T-helper 2 cell (primary cell): ENCODE data around the gene CCDC85C.

Experiments used
- DNase-seq, 5 experiments: peaks; one replicate each; pipeline versions ENCODE4 v3.0.0 to v3.0.0-alpha.2; 2012 to 2022

The CCDC85C gene

DNA sequence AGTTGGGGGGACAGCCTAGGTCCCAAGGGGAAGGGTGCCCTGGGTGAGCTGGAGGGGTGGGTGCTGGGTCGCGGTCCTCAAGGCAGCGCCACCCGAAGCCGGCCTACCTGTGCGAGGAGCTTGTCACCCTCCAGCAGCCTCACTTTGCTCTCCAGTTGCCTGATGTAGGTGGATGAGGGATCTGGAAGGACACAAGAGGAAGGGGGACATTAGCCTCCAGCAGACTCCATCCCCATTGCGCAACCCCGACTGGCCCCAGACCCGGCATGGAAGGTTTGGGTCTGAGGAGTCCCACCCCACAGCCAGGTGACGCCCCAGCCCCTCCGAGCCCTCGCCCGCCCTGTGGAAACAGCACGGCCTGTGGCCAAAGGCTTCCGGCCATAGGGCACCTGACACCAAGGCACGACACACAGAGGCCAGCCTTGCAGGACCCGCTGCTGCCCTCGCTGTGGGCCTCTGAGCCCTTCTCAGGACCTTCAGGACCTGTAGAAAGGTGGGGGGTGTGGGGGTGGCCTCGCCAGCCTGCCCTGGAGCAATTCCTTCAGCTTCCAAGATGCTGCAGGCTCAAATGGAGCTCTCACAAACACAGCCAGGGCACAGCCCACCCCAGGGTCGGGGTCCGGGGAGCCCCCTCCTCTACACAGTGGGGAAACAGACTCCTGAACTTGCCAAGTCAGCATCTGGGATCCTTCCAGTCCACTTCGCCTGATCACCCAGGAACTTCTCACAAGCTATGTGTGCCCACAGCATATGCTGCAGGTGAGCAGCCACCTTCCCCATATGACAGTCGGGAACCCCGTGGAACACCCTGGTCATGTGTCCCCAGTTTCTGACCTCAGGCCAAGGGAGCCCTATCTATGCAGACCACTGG, 67.9 kb downstream of the CCDC85C start:
- no peak for DNase-seq

DNA sequence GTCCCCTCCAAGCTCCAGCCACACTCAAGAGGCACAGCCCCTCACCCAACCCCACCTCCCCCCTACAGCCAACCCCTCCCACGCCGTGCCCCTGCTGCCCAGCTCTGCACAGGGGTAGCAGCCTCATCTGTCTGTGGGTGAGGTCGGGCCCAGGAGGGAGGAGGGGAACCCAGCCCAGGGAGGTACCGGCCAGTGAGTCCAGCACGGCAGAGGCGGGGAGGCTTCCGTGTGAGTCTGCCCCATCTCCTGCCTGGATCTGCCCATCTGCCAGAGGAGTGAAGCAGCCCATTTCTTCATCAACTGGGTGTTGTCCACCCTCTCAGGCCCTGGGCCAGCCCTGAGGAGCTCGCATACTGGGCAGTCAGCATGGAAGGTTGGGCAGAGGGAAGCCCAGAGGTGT, 68.6 kb downstream of the CCDC85C start:
- DNase-seq = no peak

DNA sequence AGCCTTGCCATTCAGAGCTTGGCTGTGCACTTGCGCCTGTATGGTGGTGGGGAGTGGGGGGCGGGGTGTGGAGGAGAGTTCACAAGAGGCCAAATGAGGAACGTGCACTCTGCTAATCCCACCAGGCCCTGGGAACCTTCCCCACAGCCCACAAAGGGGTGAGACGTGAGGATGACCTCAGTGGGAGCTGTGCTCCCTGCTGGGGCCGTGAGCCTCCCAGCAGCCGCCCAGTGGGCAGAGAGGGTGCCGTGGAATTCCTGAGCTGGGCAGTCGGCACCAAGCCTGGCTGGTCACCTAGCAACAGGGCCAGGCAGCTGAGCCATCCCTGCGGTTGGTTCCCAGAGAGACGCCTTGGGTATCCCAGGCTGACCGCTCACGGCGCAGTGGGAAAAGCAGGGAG, 69.1 kb downstream of the CCDC85C start:
- no peak for DNase-seq

- DNase-seq = no peak
Measured at GRCh38 chr14:99534333-99534732, 69.7 kb downstream of the CCDC85C start.

DNA sequence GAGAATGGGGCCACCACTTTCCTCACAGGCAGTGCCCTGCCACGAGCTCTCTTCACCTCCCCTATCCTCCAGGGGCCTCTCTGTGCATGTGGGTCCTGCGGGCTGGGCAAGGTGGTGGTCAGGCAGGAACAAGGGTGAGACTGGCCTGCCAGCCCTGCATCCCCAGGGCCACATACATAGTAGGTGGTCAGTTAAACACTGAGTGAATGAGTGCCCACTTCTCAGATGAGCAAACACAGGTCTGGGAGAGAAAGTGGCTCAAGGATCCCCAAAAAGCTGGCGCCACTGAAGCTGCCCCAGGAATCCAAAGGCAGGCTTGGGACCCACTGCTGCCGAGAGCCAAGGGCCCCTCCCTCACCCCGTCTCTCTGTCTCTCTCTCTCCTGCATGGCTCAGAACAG, 71.7 kb downstream of the CCDC85C start:
- no peak for DNase-seq

DNA sequence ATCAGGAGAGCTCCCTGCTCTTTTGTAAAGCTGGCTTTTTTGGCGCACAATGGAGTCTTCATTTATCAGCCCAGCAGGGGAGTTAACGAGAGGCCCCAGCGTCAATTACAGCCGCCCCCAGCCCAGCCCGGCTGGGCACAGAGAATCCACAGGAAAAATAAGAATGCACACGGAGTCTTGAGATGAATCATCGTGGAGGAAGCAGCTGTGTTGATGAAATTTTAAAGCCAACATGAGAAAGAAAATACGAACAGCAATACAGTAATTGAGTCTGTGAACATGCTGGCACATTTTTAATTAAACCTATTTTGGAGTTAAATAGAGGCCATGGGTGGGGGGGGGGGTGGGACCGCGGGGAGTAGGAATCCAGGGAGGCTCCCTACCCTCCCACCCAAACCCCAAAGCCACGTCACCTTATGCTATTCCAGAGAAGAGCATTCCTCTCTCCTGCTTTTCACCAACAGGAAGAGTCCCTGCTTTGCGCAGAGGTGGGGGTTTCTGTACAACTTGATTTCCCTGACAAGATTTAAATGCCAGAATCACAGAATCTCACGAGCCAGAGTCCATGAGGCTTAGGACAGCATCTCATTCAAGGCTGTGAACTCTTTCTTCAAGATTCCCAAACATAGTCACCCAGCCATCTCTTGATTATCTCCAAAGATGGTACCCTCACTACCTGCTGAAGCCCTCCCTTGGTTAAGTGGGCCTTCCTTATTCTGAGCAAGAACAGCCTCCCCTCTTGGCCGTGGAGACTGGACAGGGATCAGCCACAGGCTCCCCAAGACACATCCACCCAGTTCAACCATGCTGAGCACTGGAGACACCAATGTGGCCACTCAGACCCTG, 72.5 kb downstream of the CCDC85C start:
- no peak for DNase-seq

- DNase-seq = no peak
Measured at GRCh38 chr14:99530407-99531155, 73.4 kb downstream of the CCDC85C start.

DNA sequence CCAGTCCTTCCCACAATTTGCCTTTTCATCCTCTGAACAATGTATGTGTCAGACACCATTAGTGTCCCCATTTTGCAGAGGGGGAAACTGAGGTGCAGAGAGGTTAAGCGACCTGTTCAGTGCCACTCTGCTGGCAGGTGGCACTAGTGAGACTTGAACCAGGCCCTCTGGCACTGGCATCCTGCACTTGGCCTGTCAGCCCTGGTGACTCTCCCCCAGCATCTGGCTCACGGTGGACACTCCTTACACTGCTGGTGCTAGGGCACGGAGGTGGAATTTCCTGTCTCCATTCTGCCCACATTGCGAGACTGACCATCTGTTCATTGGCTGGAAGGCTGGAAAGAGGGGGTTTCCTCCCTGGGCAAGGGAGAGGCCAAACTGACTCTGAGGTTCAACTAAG, 74.1 kb downstream of the CCDC85C start:
- DNase-seq = no peak

DNA sequence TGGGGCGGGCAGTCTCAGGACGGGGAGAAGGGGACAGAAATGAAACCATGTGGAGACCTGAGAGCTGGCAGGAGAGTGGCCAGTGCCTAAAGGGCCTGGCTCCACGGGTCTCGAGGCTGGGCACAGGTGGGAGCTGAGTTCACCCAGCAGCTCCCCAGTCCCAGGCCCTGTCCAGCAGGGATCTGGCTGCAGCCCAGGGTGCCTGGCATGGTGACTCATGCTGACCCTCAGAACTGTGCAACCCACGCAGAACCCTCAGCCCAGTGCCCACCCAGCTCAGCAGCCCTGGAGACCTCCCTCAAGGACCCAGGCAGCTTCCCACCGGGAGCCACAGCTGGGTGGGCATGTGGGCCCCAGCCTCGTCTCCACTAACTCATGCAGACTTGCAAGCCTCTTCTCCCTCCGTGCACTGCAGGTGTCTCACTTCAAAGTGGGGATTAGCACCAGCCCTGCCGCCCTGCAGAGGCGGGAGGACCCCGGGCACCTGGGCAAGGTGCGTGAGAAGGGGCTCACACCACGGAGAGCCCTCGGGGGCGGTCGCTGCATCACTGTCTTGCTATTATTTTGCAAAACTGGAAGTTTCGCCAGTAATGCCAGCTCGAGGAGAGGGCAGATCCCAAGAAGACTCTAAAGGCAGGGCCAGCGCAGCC, 76.5 kb downstream of the CCDC85C start:
- no peak for DNase-seq

DNA sequence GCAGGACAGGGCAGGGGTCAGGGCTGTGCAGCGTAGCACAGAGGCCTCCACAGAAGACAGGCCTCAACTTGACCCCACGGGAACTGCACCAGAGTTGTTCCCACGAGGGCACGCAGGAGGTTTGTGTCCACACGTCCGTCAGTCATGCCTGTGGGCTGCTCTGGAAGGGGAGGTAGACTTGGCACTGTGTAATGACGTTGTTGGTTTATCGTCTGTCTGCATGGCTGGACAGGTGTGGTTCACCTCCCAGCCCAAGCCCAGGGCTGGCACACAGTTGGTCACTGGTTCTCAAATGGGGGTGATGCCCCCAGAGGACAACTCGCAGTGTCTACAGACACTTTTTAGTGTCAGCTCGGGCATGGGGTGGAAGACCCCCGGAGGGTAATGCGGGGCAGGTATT, 77.0 kb downstream of the CCDC85C start:
- DNase-seq = no peak

DNA sequence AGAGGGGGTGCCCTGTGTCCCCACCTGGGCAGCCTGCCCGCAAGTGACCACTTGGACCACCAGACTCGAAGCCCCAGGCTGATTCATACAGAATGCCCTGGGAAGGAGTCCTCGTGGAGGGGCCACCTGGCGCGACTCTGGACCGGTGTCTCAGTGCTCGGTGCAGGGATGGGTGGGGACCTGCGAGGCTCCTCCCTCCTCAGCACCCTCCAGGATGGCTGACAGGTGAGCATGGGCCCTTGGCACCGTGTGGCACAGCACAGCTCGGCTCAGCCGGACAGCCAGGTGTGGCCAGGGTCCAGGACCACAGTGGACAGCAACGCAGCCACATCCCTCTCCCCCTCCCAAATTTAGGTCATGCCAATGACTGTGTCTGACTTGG, 78.3 kb downstream of the CCDC85C start:
- DNase-seq = no peak

- peak in 1 of 5 experiments; percentile 31 for DNase-seq
Measured at GRCh38 chr14:99524804-99525698, 79.0 kb downstream of the CCDC85C start.

- DNase-seq = no peak
Measured at GRCh38 chr14:99524091-99524661, 79.8 kb downstream of the CCDC85C start.

DNA sequence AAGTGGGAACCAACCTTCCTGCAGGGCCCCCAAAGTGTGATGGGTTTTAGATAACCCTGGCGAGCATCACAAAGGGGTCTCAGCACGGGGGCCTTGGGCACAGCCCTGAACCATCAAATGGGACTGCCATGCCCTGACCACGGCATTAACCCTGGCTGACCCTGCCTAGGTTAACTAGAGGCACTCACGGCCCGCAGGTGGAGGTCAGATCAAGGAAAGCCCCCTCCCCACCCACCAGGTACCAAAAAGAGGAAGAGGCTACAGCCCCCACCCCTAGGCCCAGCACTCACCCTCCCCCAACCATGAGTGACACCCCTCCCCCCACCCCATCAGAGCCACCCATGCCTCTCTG, 80.3 kb downstream of the CCDC85C start:
- DNase-seq = no peak

DNA sequence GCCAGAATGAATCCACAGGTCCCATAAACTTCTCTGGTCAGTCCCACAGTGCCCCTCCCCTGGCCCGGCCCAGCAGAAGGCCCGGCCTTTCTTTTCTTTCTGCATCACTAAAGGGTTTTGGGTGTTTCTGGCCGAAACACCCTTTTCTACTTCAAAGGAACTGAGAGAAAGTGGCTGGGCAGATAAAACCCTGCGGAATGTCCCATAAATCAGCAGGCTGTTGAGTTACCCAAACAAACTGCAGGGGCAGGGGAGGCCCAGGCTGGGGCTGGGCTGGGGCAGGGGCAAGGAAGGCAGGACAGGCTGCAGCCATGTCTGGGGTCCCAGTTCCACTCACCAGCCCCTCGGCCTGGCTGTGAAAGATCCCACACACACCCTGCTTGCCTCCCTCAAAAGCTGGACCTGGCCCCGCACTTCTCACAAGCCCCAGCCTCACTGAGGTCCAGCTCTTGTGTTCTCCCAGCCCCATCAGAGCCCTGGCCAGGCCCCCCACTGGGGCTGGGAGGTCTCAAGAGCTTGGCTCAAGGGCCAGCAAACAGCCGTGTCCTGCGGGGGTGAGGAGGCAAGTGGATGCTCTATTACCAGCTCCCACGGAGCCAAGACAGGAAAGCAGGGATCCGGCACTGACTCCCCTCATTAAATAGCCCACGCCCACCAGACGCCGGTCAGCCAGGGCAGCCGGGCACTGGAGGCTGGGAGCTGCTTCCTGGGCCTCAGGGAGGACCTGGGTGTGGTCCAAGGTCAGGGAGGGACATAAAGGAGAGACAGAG, 80.9 kb downstream of the CCDC85C start:
- DNase-seq = no peak

- no peak for DNase-seq
Measured at GRCh38 chr14:99522457-99522891, 81.5 kb downstream of the CCDC85C start.

GRCh38 chr14:99522025-99522401, 82.0 kb downstream of the CCDC85C start:
- no peak for DNase-seq

- DNase-seq = no peak
Measured at GRCh38 chr14:99521176-99522024, 82.6 kb downstream of the CCDC85C start.

DNA sequence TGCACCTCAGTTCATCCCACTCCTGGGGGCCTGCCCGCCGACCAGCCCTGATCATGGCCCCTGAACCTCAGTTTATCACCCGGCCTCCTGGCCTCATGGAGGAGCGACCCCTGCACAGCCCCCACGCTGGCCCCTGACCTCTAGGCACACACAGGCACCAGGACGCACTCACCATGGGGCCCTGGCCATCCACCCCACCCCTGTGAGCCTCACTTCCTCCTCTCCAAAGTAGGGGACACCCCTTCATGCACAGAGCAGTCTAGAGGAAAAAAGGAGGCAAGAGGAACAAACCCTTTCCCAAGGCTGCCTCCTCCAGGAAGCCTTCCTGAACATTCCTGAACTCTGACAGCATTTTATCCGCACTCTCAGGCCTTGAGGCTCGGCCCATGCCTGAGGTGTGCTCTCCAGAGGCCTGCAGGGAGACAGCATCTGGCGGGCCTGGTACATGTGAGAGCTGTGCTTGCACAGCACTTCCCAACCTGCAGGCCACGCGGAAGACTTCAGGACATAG, 83.4 kb downstream of the CCDC85C start:
- no peak for DNase-seq
